GM19324 (cell line): Measurements from ENCODE around the gene ZNF768.

Source experiments
- ATAC-seq: cut with Tn5 transposase; IDR thresholded peaks from one replicate; pipeline ENCODE4 v1.9.1; 2021; ENCODE audit warnings: mild to moderate bottlenecking, moderate library complexity; ENCODE audit not compliant: unreplicated experiment, low FRiP score

The ZNF768 gene

DNA sequence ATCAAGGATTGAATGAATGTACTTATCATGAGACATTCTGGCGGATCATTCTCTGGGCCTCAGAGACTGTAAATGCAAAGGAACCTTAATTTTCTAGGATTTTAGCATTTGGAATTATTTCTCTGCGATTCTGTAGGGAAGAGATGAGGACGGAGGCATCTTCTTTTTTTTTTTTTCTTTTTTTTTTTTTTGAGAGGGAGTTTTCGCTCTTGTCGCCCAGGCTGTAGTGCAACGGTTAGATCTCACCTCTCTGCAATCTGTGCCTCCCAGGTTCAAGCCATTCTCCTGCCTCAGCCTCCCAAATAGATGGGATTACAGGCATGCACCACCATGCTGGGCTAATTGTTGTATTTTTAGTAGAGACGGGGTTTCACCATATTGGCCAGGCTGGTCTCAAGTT lies 51.7 kb downstream of the ZNF768 start:
- ATAC-seq, result no peak

- no peak for ATAC-seq
Measured at GRCh38 chr16:30474074-30474452, 52.3 kb downstream of the ZNF768 start.
